ENCODE measurements around the gene STPG2. TPM values are rescaled to one million over a fixed set of nuclear protein-coding genes. Genes with fewer than 3 reads are reported as not detected.

Gene STPG2
- total RNA-seq, 1 donor from 2014 or later = 1.1 TPM

GRCh38 chr4:97548186-97548585 lies 595.1 kb downstream of the STPG2 start:
- Mint-ChIP-seq H3K36me3 (ENCODE audit: insufficient read depth) (peaks cover 2% of the 10 kb centered on the region), H3K9me3 (ENCODE audit: low read depth) (peaks cover 6% of the 10 kb centered on the region), H3K4me1 (ENCODE audit: low read depth) (no peaks in the 10 kb centered on the region), H3K27me3 (no peaks in the 10 kb centered on the region), H3K27ac (no peak overlapping the region), H3K4me3 (ENCODE audit: low read depth) (no peak overlapping the region)
- DNase-seq (ENCODE audit: low spot score, unreplicated experiment) = no peak
- no peak for TF ChIP-seq CTCF (IDR thresholded peaks at IDR 0.05; ENCODE audit: unreplicated experiment)

GRCh38 chr4:97531351-97531750 lies 611.9 kb downstream of the STPG2 start:
- DNase-seq (ENCODE audit: low spot score, unreplicated experiment) = no peak
- Mint-ChIP-seq H3K9me3 (ENCODE audit: low read depth) (peaks cover 9% of the 10 kb centered on the region), H3K27ac (no peak overlapping the region), H3K4me3 (ENCODE audit: low read depth) (no peak overlapping the region), H3K4me1 (ENCODE audit: low read depth) (peaks cover 7% of the 10 kb centered on the region), H3K36me3 (ENCODE audit: insufficient read depth) (peaks cover 2% of the 10 kb centered on the region), H3K27me3 (no peaks in the 10 kb centered on the region)
- TF ChIP-seq CTCF (IDR thresholded peaks at IDR 0.05; ENCODE audit: unreplicated experiment) = no peak

DNA sequence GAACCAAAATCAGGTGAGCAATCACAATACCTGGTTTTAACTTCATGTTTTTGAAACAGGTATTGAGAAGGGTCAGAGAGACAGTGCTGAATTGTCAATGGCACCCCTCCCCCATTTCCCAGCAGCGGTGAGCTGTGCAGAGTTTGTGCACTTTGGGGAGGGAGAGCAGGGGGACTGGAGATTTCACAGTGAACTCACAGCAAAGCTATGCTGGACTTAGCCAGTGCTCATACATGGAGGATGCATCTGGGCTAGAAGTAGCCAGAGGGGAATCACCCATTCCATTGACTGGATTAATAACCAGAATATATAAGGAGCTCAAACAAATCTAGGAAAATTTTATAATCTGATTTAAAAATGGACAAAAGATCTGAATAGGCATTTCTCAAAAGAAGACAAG lies 612.6 kb downstream of the STPG2 start:
- no peak for TF ChIP-seq CTCF (IDR thresholded peaks at IDR 0.05; ENCODE audit: unreplicated experiment)
- Mint-ChIP-seq H3K4me3 (ENCODE audit: low read depth) (no peak overlapping the region), H3K36me3 (ENCODE audit: insufficient read depth) (peaks cover 2% of the 10 kb centered on the region), H3K27me3 (no peaks in the 10 kb centered on the region), H3K4me1 (ENCODE audit: low read depth) (peaks cover 7% of the 10 kb centered on the region), H3K9me3 (ENCODE audit: low read depth) (peaks cover 9% of the 10 kb centered on the region), H3K27ac (no peak overlapping the region)
- DNase-seq (ENCODE audit: low spot score, unreplicated experiment) = no peak

DNA sequence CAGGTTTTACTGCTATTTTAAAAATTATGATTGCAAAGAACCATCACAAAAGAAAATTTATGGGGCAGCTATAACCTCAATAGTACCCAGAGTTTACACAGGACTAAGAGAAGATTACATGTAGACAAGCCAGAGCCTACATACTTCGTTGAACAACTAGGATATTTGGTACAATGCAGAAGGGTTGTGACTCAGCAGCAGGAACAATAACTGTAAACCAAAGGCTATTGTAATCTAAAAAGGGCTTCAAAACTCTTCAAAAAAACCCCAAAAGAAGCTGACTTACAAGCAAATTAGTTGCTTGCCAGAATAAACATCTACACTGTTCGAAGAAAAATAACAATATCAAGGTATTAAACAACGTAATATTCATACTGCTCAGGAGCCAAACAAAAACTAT lies 618.0 kb downstream of the STPG2 start:
- no peaks in the 10 kb centered on the region for H3K4me1 Mint-ChIP-seq (ENCODE audit: low read depth)
- TF ChIP-seq CTCF (IDR thresholded peaks at IDR 0.05; ENCODE audit: unreplicated experiment) = no peak
- peaks cover 2% of the 10 kb centered on the region for H3K36me3 Mint-ChIP-seq (ENCODE audit: insufficient read depth)
- no peak overlapping the region for H3K27ac Mint-ChIP-seq
- peaks cover 9% of the 10 kb centered on the region for H3K9me3 Mint-ChIP-seq (ENCODE audit: low read depth)
- H3K4me3 Mint-ChIP-seq (ENCODE audit: low read depth) = no peak overlapping the region
- no peaks in the 10 kb centered on the region for H3K27me3 Mint-ChIP-seq
- no peak for DNase-seq (ENCODE audit: low spot score, unreplicated experiment)

- H3K27me3 Mint-ChIP-seq = no peaks in the 10 kb centered on the region
- no peak for TF ChIP-seq CTCF (IDR thresholded peaks at IDR 0.05; ENCODE audit: unreplicated experiment)
- DNase-seq (ENCODE audit: low spot score, unreplicated experiment) = no peak
- H3K4me1 Mint-ChIP-seq (ENCODE audit: low read depth) = peaks cover 2% of the 10 kb centered on the region
- H3K36me3 Mint-ChIP-seq (ENCODE audit: insufficient read depth) = no peaks in the 10 kb centered on the region
- no peak overlapping the region for H3K4me3 Mint-ChIP-seq (ENCODE audit: low read depth)
- H3K9me3 Mint-ChIP-seq (ENCODE audit: low read depth) = no peaks in the 10 kb centered on the region
- H3K27ac Mint-ChIP-seq = no peak overlapping the region
Observed at GRCh38 chr4:97517939-97518338, 625.3 kb downstream of the STPG2 start.

All from progenitor cell of endocrine pancreas (in vitro differentiated cells).